HG03565 (cell line): ENCODE results near the gene CES1.
"Not testable (repeated sequence)": the region's sequence is repeated elsewhere in the genome, so short reads cannot be mapped to it uniquely, and the experiment has no call there.

Experiments
- ATAC-seq: cut with Tn5 transposase; IDR thresholded peaks from one replicate; pipeline ENCODE4 v1.9.1; 2021; ENCODE audit warnings: mild to moderate bottlenecking, moderate library complexity; ENCODE audit not compliant: unreplicated experiment

Gene CES1

DNA sequence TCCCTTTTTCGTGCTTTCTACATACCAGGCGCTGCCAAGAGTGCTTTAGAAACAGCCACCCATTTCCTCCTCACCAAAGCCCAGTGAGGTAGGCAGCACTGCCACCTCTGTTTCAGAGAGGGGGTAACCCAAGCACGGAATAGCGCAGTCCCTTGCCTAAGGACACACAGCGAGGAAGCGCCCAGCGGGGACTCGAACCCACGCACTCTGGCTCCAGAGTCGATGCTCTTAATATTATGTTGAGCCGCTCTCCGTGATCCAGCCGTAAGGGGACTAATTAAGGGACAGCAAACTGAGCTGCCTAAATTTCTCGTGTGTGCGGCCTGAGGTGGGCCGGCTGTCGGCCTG is 497 bp downstream of the CES1 start:
- no peak for ATAC-seq

GRCh38 chr16:55830658-55831294 is 2.1 kb downstream of the CES1 start:
- no peak for ATAC-seq

DNA sequence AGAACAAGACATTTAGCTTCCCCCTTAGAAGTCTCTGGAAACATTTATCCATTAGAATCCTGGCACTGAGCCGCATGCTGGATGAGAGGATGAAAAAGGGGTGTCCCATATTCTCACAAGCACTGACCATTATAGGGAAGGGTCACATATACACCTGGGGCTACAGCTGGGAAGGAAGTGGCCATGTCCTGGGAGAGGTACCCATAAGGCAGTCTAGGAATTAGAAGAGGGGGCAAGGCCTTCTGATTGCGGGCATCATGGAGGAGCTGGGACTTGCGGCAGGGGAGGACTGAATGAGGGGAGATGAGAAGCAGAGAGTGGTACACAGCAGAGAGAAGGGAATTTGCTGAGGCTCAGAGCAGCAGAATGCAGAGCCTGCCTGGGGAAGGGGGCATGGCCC is 3.7 kb downstream of the CES1 start:
- ATAC-seq = not testable (repeated sequence)

DNA sequence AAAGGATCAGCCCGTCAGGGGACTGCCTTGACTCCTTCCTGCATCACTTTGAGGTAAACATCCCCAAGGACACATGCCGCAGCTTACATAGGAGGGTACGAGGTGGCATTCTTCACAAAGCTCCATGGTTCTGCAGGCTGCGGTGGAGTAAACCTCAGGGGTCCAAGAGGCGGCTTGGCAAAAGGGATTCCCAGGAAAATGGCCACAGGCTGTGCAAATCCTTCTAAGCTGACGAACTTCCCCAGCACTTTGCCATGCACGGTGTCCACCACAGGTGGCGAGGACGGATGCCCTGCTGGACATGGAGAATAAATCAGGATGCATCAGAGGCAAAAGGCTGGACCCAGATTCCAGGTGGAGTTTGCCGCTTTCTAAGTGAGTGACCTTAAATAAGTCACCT is 4.2 kb downstream of the CES1 start:
- no peak for ATAC-seq

DNA sequence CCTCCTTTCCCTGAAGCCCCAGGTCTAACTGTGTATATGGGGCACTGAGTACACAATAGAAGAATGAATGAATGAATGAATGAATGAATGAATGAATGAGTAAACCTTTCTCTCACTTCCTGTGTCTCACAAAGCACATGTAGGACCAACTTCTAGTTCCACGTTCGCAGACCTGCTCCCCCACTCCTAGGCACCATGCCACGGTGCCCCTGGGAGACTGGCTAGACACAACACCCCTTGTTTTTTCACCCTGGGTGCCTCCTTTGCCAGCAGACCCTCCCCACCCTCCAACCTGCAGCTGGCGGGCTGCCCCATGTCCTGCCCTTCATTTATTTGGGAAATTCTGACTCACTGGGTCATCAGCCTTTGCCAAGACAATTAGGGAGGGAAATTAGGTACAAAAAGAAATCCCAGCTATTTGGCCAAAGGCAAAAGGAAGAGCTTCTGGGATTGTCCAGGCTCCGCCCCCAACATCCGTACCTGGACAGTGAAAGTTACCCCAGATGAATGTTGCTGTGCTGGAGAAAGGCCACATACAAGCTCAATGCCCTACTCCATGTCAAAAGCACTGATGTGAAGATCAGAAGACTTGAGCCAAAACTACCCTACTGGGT is 7.7 kb downstream of the CES1 start:
- ATAC-seq = no peak

DNA sequence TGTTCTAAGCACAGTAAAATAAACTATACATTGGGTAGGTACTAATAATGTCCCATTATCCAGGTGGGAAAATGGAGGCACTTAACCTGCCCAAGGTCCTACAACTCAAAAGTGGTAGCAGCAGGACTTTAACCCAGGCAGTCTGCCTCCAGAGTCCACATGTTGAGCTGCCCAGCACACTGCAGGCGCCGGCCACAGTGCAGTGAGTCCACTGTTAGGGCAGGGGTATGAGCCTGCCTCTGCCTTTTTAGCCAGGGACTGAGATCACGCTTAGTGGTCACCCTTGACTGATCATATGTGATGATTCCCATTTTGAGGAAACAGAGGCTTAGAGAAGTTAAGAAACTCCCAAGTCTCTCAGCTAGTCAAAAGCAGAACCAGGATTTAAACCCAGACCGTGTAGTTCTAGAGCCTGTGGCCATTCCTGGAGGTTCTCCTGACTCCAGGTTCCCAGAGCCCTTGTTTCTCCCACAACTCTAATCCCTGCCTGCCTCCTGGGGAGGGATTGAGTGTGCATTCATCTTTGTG is 8.4 kb downstream of the CES1 start:
- no peak for ATAC-seq

DNA sequence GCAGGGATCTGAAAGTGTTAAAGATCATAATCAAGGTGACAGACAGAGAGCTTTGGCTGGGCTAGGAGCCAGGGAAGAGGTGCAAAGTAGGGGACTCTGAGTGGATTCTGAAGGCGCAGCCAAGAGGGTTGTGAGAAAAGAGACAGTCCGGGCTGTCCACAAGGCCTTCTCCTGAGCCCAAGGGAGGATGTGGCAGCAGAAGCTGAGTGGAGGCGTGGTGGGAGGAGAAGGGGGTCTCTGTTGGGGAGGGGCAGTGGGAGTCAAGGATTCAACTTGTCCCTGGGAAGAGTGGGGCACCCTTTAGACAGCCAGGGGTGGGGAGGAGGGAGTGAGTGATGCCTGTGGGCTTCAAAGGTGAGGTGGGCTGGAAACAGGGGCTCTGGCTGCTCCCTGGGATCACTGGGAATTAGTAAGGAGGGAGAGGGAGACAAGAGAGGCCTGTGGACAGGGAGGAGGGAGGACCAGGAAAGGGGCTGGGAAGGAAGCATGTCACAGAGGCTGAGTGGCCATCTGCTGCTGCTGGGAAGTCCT is 10.6 kb downstream of the CES1 start:
- ATAC-seq = no peak

DNA sequence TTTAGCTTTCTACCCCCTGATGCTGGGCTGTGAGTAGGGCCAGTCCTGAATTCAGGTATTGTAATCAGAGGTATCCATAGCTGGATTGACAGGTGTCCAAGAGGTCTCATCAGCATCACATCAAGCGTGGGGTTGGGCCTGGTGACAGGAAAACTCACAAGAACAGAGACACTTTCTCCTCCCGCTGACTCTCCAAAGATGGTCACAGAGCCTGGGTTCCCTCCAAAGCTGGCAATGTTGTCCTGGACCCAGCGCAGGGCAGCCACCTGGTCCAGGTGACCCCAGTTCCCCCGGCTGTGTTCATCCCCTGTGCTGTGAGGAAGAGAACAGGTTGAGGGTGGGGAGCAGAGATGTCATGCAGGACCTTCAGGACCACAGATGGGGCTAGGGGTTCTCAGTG is 11.7 kb downstream of the CES1 start:
- no peak for ATAC-seq

GRCh38 chr16:55820615-55821014 is 12.3 kb downstream of the CES1 start:
- ATAC-seq = no peak

GRCh38 chr16:55817236-55817912 is 15.5 kb downstream of the CES1 start:
- no peak for ATAC-seq

GRCh38 chr16:55816222-55816621 is 16.7 kb downstream of the CES1 start:
- not testable (repeated sequence) for ATAC-seq

- ATAC-seq = no peak
Observed at GRCh38 chr16:55815320-55815719, 17.6 kb downstream of the CES1 start.

GRCh38 chr16:55814174-55814573 is 18.7 kb downstream of the CES1 start:
- not testable (repeated sequence) for ATAC-seq

- ATAC-seq = not testable (repeated sequence)
Observed at GRCh38 chr16:55813730-55814129, 19.2 kb downstream of the CES1 start.

GRCh38 chr16:55812951-55813350 is 19.9 kb downstream of the CES1 start:
- ATAC-seq = no peak

GRCh38 chr16:55811811-55812210 is 21.1 kb downstream of the CES1 start:
- no peak for ATAC-seq

DNA sequence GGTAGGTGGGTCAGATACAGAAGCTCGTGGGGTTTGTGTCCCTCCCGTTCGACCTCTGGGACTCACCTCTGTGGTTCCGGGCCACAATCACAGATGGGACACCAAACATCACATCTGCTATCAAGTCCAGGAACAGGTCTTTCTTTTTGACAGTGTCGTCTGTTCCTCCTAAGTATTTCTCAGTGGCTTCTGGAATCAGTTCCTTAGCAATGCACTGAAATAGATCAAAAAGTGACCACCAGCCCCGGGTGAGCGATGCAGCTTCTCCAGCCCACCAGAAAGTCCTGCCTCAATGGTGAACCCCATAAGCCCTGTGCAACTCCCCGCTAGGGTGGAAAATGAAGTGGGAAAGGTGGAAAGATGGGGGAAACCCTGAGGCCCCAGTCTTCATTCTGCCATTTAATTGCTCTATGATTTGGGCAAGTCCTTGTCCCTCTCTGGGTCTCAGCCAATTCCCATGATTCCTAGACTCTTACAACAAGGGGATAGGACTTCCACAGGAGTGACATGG is 22.4 kb downstream of the CES1 start:
- ATAC-seq = no peak

- no peak for ATAC-seq
Observed at GRCh38 chr16:55809851-55810250, 23.0 kb downstream of the CES1 start.

DNA sequence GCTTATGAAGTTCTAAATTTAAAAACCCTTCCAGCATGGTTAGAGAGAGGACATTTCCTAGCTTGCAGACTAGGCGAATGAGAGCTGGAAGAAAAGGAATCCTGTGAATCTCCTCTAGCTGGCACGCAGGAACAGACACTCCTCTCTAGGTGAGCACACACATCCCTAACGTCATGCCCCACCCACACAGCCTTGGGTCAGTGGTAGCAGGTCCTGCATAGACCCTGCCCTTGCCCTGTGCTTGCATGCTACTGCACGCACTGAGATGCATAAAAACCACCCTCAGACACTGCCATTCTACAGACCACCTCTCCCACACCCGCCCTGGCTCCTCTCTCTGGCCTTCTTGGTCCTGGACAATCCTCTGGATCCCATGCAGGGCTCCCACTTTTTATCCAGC is 23.5 kb downstream of the CES1 start:
- ATAC-seq = no peak

- not testable (repeated sequence) for ATAC-seq
Observed at GRCh38 chr16:55808286-55808685, 24.6 kb downstream of the CES1 start.

DNA sequence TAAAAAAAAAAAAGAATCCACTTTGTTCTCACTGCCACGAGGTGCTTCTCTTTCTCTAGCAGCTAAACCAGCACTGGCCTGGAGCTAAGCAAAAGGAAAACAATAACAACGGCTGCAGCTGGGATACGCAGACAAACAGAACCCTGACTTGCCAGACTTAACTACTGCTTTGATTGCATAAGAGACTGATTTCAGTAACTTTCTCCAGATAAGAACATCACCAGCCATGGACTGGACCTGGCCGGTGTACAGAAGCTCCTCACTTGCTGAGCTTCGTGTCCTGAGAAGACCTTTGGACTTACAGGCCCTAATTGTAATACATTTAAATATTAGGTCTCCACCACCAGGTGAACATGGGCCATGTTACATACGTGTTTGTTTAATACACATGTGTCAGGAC is 27.8 kb downstream of the CES1 start:
- ATAC-seq = not testable (repeated sequence)

- ATAC-seq = not testable (repeated sequence)
Observed at GRCh38 chr16:55803681-55804080, 29.2 kb downstream of the CES1 start.
